ENCODE data around the gene BCKDHA. TPM values are rescaled to one million over a fixed set of nuclear protein-coding genes. Genes with fewer than 3 reads are reported as not detected.
A peak's percentile ranks its signal among the peaks of the same experiment; 100 is the strongest.

Gene BCKDHA
- total and polyA plus RNA-seq, 9 donors, result 3.8 to 43.8 (median 19.0) TPM

- H3K27ac ChIP-seq, result peak overlapping the region; percentile 65 to 73
Observed at GRCh38 chr19:41354343-41354953, 43.2 kb upstream of the BCKDHA start.

GRCh38 chr19:41355035-41355434 lies 42.6 kb upstream of the BCKDHA start:
- H3K27me3 ChIP-seq, result no peaks in the 10 kb centered on the region
- intact Hi-C loops (cut with DNase I), result no loop called here

More at GRCh38 chr19:41354343-41354953, 43.2 kb upstream of the BCKDHA start:
- DNase-seq, result peak in 4 of 5 donors; percentile 42 to 56 (median 56)
- Histone ChIP-seq H3K4me1 (ENCODE audit: insufficient read depth) (peaks cover 12% of the 10 kb centered on the region), H3K9me3 (no peaks in the 10 kb centered on the region), H3K4me3 (peak overlapping the region; percentile 60), H3K27me3 (no peaks in the 10 kb centered on the region), H3K36me3 (no peaks in the 10 kb centered on the region)
- no peak for TF ChIP-seq EP300 (IDR thresholded peaks at IDR 0.05)
- no peak for TF ChIP-seq POLR2A (IDR thresholded peaks at IDR 0.05)
- no peak for TF ChIP-seq CTCF (IDR thresholded peaks at IDR 0.05)
- WGBS, 3 donors, result 85 to 90% (median 86%) methylated on average over 23 of the region's 23 CpGs
- intact Hi-C loops (cut with DNase I), result loop anchor here in 1 of 4 donors (5.0 kb wide), 1 partner anchor 42 kb away; the partner anchor contains the start of gene CCDC97

GRCh38 chr19:41355802-41356201 lies 41.8 kb upstream of the BCKDHA start:
- peaks cover 10% of the 10 kb centered on the region for H3K4me1 ChIP-seq (ENCODE audit: insufficient read depth)
- intact Hi-C loops (cut with DNase I), result no loop called here
- whole genome bisulfite sequencing, 3 donors, result 78 to 90% (median 88%) methylated on average over 3 of the region's 3 CpGs
- no peak for TF ChIP-seq EP300 (IDR thresholded peaks at IDR 0.05)
- no peak for TF ChIP-seq POLR2A (IDR thresholded peaks at IDR 0.05)
- no peak for TF ChIP-seq CTCF (IDR thresholded peaks at IDR 0.05)
- H3K27ac ChIP-seq, result no peak overlapping the region
- DNase-seq, result no peak
- H3K36me3 ChIP-seq, result no peaks in the 10 kb centered on the region
- no peak overlapping the region for H3K4me3 ChIP-seq
- no peaks in the 10 kb centered on the region for H3K9me3 ChIP-seq
- no peaks in the 10 kb centered on the region for H3K27me3 ChIP-seq

More at GRCh38 chr19:41355035-41355434, 42.6 kb upstream of the BCKDHA start:
- TF ChIP-seq POLR2A (IDR thresholded peaks at IDR 0.05) (no peak), EP300 (IDR thresholded peaks at IDR 0.05) (no peak), CTCF (IDR thresholded peaks at IDR 0.05) (no peak)
- 85 to 97% (median 96%) methylated on average over 1 of the region's 1 CpG for WGBS, 3 donors
- Histone ChIP-seq H3K27ac (no peak overlapping the region), H3K36me3 (no peaks in the 10 kb centered on the region), H3K4me3 (no peak overlapping the region), H3K9me3 (no peaks in the 10 kb centered on the region), H3K4me1 (ENCODE audit: insufficient read depth) (peaks cover 11% of the 10 kb centered on the region)
- DNase-seq, result no peak

GRCh38 chr19:41356984-41357739 lies 40.5 kb upstream of the BCKDHA start:
- no peaks in the 10 kb centered on the region for H3K36me3 ChIP-seq
- H3K9me3 ChIP-seq, result no peaks in the 10 kb centered on the region
- no peak overlapping the region for H3K27ac ChIP-seq
- peaks cover 7% of the 10 kb centered on the region for H3K4me1 ChIP-seq (ENCODE audit: insufficient read depth)
- intact Hi-C loops (cut with DNase I), result no loop called here
- no peaks in the 10 kb centered on the region for H3K27me3 ChIP-seq
- no peak overlapping the region for H3K4me3 ChIP-seq
- 84 to 91% (median 87%) methylated on average over 11 of the region's 11 CpGs for WGBS, 3 donors
- TF ChIP-seq CTCF (IDR thresholded peaks at IDR 0.05) (no peak), POLR2A (IDR thresholded peaks at IDR 0.05) (no peak), EP300 (IDR thresholded peaks at IDR 0.05) (no peak)
- no peak for DNase-seq
